Immature natural killer cell (primary cell): Measurements from ENCODE around the gene SLC22A23. TPM values are rescaled to one million over a fixed set of nuclear protein-coding genes. Genes with fewer than 3 reads are reported as not detected.

Experiments
- DNase-seq, 3 donors: peaks; one replicate each; pipeline ENCODE4 v3.0.0; 2022; ENCODE audit warnings: mixed read lengths in 1 of 3
- H3K27ac Mint-ChIP-seq, 6 donors: one replicate each; pipeline ENCODE4 v1.8.0; 2020; ENCODE audit warnings: mixed read lengths in 6 of 6, mild to moderate bottlenecking in 5 of 6, inconsistent platforms in 4 of 6, moderate library complexity in 3 of 6
- H3K27me3 Mint-ChIP-seq, 3 donors: one replicate each; pipeline ENCODE4 v1.8.0; 2020 to 2021; ENCODE audit warnings: low read depth in 3 of 3, mild to moderate bottlenecking in 3 of 3, mixed read lengths in 3 of 3, moderate library complexity in 3 of 3, inconsistent platforms in 1 of 3
- H3K36me3 Mint-ChIP-seq, 3 donors: one replicate each; pipeline ENCODE4 v1.8.0; 2020; ENCODE audit warnings: mixed read lengths in 3 of 3, inconsistent platforms in 2 of 3, mild to moderate bottlenecking in 2 of 3
- H3K4me1 Mint-ChIP-seq, 2 donors: one replicate each; pipeline ENCODE4 v1.8.0; 2020; ENCODE audit warnings: inconsistent platforms in 2 of 2, mild to moderate bottlenecking in 2 of 2, mixed read lengths in 2 of 2, moderate library complexity in 1 of 2
- H3K4me3 Mint-ChIP-seq, 5 donors: one replicate each; pipeline ENCODE4 v1.8.0; 2020; ENCODE audit warnings: mild to moderate bottlenecking in 5 of 5, mixed read lengths in 5 of 5, inconsistent platforms in 3 of 5, moderate library complexity in 3 of 5
- H3K9me3 Mint-ChIP-seq, 6 donors: one replicate each; pipeline ENCODE4 v1.8.0; 2020; ENCODE audit warnings: mild to moderate bottlenecking in 6 of 6, mixed read lengths in 6 of 6, inconsistent platforms in 4 of 6, moderate library complexity in 3 of 6
- polyA plus RNA-seq, 3 donors: library from polyadenylated mRNA; unstranded; fragments of 300-500 nt; fragmentation: Illumina TruSeq; gene quantifications; one replicate each; pipeline ENCODE4 v1.2.3, GENCODE V29; 2021

SLC22A23 gene
- polyA plus RNA-seq, 3 donors from 2014 or later = 0.14 to 0.21 TPM; not detected in 1

DNA sequence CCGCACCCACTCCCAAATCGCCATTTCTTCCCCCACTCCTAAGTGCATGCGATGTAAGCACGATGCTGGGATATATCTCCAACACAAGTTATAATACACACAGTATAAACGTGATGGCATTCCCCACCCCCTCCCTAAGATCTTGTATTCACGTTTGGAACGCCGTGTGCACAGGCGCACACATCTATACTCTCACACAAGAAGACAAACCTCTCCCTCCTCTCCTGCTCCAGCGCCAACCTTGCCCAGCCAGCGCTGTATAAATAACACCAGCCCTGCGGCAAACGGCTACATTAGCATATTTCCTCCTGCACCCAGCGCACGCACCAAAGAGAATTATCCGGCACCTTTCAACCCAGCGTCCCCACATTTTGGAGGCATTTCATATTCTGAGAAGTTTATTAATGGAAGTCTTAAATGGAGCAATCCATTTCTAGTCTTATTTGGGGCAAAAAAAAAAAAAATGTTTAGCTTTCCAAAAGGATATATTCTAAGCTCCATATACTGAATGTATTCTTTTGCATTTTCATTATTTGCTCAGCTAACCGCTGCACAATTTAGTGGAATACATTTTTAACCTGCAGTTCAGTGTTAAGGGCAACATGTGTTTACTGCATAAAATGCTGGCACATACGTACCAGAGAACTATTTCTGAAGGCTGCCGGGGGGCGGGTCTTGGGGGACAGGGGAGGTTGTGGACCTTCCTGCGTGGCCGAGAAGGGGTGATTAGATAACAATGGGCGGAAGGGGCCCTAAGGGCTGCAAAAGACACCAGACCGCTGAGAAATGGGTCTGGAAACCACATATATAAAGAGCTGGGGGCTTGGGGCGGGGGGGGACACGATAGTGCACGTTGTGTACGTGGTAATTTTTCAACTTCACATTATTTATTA is 1.1 kb upstream of the SLC22A23 start:
- Mint-ChIP-seq H3K4me1 (peaks cover 6 to 9% of the 10 kb centered on the region in 2 donors), H3K36me3 (no peaks in the 10 kb centered on the region), H3K27me3 (peaks cover 11 to 16% (median 14%) of the 10 kb centered on the region in 3 donors), H3K4me3 (peak overlapping the region; percentile 69 to 83 (median 72)), H3K9me3 (no peaks in the 10 kb centered on the region), H3K27ac (no peak overlapping the region)
- DNase-seq = no peak

DNA sequence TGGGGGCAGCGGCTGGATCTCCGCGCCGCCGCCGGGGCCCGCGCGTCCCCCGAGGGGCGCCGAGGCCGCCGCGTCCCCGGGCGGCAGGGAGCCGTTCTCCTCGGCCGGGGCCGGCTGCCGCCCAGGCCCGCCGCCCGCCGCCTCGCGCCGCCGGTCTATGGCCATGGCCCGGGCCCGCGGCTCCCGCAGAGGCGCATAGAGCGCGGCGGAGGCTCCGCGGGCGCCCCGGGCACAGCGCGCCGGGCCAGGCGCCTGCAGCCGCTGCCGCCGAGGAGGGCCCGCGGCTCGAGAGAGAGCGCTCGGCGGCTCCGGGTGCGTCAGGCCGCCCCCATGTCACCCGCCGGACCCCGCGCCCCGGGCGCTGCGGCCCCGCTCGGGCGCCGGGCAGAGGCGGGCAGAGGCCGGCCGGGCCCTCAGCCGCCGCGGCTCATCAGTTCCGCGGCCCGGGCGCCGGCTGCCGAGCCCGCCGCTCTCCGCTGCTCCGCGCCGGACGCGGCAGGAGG is 404 bp downstream of the SLC22A23 start:
- H3K27ac Mint-ChIP-seq = no peak overlapping the region
- H3K4me1 Mint-ChIP-seq = peaks cover 6 to 9% of the 10 kb centered on the region in 2 donors
- H3K27me3 Mint-ChIP-seq = peaks cover 14 to 18% (median 14%) of the 10 kb centered on the region in 3 donors
- H3K9me3 Mint-ChIP-seq = no peaks in the 10 kb centered on the region
- no peaks in the 10 kb centered on the region for H3K36me3 Mint-ChIP-seq
- no peak for DNase-seq
- H3K4me3 Mint-ChIP-seq = no peak overlapping the region

DNA sequence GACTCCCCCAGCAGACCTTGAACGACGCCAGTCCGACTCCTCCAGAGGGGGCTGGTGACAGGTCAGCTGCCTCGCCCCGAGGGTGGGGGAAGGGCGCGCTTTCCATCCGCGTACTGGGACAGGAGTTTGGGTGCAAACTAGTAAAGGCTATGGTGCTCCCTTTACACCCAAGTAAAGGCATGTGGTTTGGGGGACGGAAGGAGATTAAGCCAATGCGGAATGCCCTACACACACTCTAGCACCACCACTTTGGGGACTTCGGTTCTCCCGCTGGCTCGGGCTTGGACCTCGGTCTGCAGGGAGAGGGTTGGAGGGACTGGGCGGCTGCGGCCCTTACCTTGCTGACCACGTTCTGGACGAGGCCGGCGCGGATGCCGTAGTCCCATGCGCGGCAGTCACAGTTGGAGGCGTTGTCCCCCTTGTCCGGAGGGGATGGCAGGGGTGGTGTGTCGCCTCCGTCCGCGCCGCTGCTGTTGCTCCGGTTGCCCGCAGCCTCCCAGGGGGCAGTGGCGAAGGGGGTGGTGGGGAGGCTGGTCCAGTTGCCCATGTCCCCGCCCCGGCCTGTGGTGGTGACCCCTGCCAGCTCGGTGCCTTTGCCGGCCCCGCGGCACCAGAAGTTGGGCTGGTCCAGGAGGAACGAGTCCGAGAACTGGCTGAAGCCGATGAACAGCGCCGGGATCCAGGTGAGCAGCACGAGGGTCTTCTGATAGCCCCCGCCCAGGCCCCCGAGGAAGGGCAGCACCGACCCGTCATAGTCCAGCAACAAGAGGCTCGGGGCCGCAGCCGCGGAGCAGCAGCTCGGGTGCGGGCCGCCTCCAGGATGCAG is 1.1 kb downstream of the SLC22A23 start:
- no peak for DNase-seq
- Mint-ChIP-seq H3K4me1 (peaks cover 6 to 9% of the 10 kb centered on the region in 2 donors), H3K4me3 (peak overlapping the region in 2 of 5 donors; percentile 25 to 55), H3K27ac (no peak overlapping the region), H3K9me3 (no peaks in the 10 kb centered on the region), H3K27me3 (peaks cover 9 to 14% (median 14%) of the 10 kb centered on the region in 3 donors), H3K36me3 (no peaks in the 10 kb centered on the region)

DNA sequence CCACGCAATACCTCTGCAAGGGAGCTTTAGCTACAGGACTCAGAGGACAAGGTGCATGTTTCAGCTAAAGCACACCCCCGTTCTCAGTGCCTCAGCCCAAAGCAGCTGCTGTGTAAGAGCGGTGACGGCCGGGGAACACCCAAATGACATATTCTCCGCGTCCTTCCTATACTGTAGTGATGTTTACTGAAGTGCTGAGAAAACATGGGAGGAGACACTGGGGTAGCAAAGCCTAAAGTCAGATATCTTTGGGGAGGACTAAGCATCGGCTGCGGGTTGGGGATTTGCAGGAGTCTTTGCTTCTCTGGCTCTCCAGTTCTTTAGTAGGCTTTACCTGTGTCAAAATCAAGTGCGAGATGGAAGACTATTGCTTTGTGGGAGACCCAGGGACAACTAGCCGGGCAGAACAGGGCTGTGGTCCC is 1.7 kb downstream of the SLC22A23 start:
- peaks cover 7 to 14% (median 13%) of the 10 kb centered on the region in 3 donors for H3K27me3 Mint-ChIP-seq
- H3K36me3 Mint-ChIP-seq = no peaks in the 10 kb centered on the region
- H3K9me3 Mint-ChIP-seq = no peaks in the 10 kb centered on the region
- H3K4me3 Mint-ChIP-seq = no peak overlapping the region
- H3K4me1 Mint-ChIP-seq = peaks cover 6 to 9% of the 10 kb centered on the region in 2 donors
- no peak overlapping the region for H3K27ac Mint-ChIP-seq
- no peak for DNase-seq

DNA sequence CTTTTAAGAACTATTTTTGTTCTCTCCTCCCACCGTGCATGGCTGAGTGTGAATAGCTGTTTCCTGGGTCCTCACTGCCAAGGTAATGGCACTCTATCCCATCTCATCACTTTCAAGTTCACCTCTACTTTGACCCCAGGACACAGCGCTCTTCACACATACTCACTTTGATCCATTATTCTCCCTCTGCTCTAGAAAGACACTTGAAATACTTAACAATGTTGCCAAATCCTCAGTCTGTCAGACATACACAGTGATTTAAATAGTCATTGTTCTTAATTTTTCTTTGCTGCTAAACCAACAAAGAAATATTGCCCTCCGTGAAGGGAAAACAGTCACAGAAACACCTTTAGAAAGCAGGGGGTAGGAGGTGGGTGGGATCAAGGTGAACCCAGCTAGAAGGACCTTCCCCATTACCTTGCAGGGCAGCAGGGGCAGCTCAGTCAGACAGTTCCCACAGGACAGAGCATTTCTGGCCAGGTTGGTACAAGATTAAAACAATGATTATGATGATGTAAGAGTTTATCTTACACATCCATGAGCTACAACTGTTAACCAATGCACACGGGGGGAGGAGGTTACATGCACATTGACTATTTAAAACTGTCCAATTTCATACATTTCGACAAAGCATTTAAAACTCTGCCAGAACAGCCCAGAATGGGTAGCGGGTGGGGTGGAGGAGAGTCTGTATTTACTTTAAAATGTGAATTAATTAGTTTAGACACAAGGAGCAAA is 2.4 kb downstream of the SLC22A23 start:
- no peaks in the 10 kb centered on the region for H3K36me3 Mint-ChIP-seq
- H3K27me3 Mint-ChIP-seq = peaks cover 7 to 17% (median 13%) of the 10 kb centered on the region in 3 donors
- DNase-seq = no peak
- no peak overlapping the region for H3K4me3 Mint-ChIP-seq
- H3K27ac Mint-ChIP-seq = no peak overlapping the region
- no peaks in the 10 kb centered on the region for H3K9me3 Mint-ChIP-seq
- H3K4me1 Mint-ChIP-seq = peaks cover 6 to 9% of the 10 kb centered on the region in 2 donors

DNA sequence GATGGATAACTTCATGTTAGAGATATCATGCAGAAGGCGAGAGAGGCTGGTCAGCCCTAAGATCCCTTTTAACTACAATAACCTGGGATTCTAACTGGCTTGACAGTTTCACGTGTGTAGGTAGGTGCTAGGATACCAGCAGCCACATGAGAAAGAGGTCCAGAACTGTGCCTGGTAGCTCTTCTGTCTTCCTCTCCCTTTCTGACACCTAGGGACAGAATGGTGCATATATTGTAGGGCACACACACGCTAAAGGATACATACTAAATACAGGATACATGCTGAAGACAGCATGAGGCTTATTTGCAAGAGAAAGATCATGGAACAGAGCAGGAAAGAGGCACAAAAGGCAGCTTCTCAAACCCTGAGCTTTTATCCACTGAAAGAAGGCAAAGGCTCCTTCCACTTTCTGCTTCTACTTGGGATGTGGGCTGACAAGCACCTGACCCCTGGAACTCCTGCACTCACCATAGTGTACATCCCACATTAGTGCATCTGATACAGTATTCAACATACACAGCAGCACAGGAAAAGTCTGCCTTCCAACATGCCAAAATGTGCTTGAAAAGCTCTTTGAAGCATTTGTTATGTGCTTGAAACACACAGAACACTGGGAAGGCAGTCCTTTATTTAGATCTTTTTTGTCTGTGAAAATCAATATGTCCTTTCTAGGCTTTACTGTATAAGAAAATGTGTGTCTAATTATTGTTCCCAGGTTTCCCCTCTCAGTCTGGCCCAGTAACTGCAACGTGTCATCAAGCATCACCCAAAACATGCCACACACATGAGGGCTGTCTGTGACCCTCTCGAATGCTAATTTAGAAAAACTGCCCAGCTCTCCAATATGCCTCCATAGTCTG is 3.2 kb downstream of the SLC22A23 start:
- no peak overlapping the region for H3K27ac Mint-ChIP-seq
- DNase-seq = no peak
- H3K27me3 Mint-ChIP-seq = peaks cover 5 to 21% (median 9%) of the 10 kb centered on the region in 3 donors
- peaks cover 6 to 9% of the 10 kb centered on the region in 2 donors for H3K4me1 Mint-ChIP-seq
- H3K36me3 Mint-ChIP-seq = no peaks in the 10 kb centered on the region
- H3K4me3 Mint-ChIP-seq = no peak overlapping the region
- H3K9me3 Mint-ChIP-seq = no peaks in the 10 kb centered on the region

DNA sequence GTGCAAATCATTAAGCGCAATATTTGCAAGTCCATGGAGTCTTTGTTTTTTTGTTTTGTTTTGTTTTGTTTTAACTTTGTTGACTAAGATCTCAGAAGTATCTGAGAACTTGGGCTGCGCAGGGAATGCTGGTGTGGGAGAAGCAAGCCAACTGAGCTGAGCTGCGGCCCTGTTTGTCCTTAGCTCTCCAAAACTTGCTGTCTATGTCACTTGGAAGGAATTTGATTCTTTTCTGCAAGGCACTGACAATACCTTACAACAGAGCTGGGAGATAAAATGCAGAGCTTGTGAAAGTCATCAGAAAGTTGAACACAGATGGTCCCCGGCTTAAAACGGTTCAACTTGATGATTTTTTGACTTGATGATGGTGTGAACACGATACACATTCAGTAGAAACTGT is 5.4 kb downstream of the SLC22A23 start:
- no peak for DNase-seq
- no peak overlapping the region for H3K27ac Mint-ChIP-seq
- H3K27me3 Mint-ChIP-seq = peaks cover 0 to 16% (median 8%) of the 10 kb centered on the region in 3 donors
- H3K4me3 Mint-ChIP-seq = no peak overlapping the region
- H3K36me3 Mint-ChIP-seq = no peaks in the 10 kb centered on the region
- H3K9me3 Mint-ChIP-seq = no peaks in the 10 kb centered on the region
- H3K4me1 Mint-ChIP-seq = no peaks in the 10 kb centered on the region

DNA sequence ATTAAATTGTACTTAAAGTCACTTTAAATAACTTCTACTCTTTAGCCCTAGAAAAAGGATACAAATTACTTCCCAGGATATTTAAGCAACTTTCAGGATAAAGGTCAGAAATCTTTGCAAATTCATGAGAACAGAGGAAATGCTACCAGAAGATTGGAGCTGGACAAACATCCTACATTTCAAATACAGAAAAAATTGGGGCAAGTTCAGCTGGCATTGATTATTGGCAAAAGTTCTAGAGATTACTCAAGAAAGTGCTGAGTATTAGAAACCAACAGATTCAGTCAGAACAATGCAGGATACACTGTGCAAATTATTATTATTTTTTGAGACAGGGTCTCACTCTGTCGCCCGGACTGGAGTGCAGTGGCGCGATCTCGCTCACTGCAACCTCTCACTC is 6.0 kb downstream of the SLC22A23 start:
- Mint-ChIP-seq H3K27me3 (peaks cover 0 to 16% (median 8%) of the 10 kb centered on the region in 3 donors), H3K36me3 (no peaks in the 10 kb centered on the region), H3K9me3 (no peaks in the 10 kb centered on the region), H3K4me3 (no peak overlapping the region), H3K27ac (no peak overlapping the region), H3K4me1 (no peaks in the 10 kb centered on the region)
- DNase-seq = no peak

DNA sequence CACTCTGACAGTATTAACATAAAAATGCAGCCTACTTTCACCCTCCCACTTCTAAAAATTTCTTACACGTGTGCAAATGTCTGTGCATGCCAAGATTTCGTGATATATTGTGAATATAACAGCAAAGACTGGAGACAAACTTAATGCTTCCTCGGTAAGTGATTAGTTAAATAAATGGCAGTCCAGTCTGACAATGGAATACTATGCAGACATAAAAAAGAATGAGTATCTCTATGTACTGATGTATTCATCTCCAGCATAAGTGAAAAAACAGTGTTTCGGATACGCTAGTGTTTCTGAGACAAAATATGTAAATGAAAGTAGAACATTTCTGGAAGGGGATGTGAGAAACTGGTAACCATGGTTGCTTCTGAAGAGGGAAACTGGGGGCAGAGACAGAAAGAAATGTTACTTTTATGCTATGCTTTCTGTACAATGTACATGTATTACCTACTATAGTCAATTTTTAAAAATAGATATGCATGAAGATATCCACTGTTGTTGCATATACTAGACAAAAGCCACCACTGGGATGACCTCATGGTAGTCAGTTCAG is 7.0 kb downstream of the SLC22A23 start:
- Mint-ChIP-seq H3K9me3 (no peaks in the 10 kb centered on the region), H3K4me1 (no peaks in the 10 kb centered on the region), H3K36me3 (no peaks in the 10 kb centered on the region), H3K27me3 (peaks cover 0 to 16% (median 8%) of the 10 kb centered on the region in 3 donors), H3K4me3 (no peak overlapping the region), H3K27ac (no peak overlapping the region)
- no peak for DNase-seq

DNA sequence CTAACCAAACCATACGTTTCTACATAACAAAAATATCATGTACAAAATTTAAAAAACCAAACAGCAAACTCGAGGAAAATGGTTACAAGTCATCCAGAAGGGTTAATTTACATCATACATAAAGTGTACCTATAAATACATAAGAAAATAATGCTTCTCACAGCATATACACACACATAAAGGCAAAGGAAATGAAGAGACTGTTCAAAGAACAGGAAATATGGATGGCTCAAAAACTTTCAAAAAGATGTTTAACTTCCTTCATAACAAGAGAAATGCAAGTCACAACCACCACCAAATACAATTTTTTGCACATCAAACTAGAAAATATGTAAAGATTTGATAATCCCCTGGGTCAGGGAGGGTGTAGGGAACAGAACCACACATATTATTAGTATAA is 7.5 kb downstream of the SLC22A23 start:
- Mint-ChIP-seq H3K36me3 (no peaks in the 10 kb centered on the region), H3K27me3 (peaks cover 0 to 16% (median 8%) of the 10 kb centered on the region in 3 donors), H3K9me3 (no peaks in the 10 kb centered on the region), H3K4me1 (no peaks in the 10 kb centered on the region), H3K4me3 (no peak overlapping the region), H3K27ac (no peak overlapping the region)
- DNase-seq = no peak

DNA sequence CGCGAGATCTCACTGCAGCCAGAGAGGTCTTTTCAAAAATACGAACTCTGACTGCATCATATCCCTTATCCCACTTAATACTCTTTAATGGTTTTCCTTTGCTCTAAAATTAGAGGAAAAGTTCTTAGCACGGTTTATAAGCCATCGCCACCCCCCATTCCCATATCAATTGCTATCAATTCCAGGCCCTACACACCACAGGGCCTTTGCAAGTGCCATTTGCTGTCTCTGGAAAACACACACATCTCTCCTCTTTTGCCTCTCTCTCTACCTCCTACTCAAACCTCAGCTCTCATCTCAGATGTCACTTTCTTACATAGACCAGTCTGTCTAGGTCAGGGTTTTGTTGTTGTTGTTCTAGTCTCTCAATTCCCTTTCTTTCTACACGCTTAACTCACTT is 9.8 kb downstream of the SLC22A23 start:
- no peak overlapping the region for H3K4me3 Mint-ChIP-seq
- DNase-seq = no peak
- H3K27me3 Mint-ChIP-seq = peaks cover 0 to 19% (median 7%) of the 10 kb centered on the region in 3 donors
- H3K36me3 Mint-ChIP-seq = no peaks in the 10 kb centered on the region
- no peaks in the 10 kb centered on the region for H3K4me1 Mint-ChIP-seq
- no peak overlapping the region for H3K27ac Mint-ChIP-seq
- no peaks in the 10 kb centered on the region for H3K9me3 Mint-ChIP-seq

DNA sequence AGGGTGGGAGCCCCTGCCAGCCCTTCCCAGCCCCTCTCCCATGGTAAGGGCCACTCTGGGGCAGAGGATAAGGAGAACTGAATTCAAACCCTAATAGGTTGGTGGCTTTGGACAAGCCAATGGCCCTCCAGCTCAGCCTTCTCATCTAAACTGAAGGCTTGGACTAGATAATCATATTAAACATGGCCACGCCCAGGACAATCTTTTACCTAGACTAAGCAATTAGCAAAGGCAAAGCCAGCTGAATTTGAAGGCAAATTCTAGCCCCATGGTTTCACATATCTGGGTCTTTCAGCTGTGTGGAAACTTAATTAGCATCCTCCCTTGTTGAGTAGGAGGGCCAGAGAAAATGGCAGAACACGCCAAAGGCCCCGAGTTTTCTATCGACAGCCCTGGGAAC is 10.7 kb downstream of the SLC22A23 start:
- H3K27ac Mint-ChIP-seq = no peak overlapping the region
- H3K36me3 Mint-ChIP-seq = no peaks in the 10 kb centered on the region
- H3K4me1 Mint-ChIP-seq = no peaks in the 10 kb centered on the region
- no peak overlapping the region for H3K4me3 Mint-ChIP-seq
- H3K27me3 Mint-ChIP-seq = peaks cover 0 to 15% (median 5%) of the 10 kb centered on the region in 3 donors
- no peaks in the 10 kb centered on the region for H3K9me3 Mint-ChIP-seq
- DNase-seq = no peak
